OCI-LY7 (cell line): ENCODE data around the gene TAP1. TPM values are rescaled to one million over a fixed set of nuclear protein-coding genes. Genes with fewer than 3 reads are reported as not detected.

Experiments
- BruUV-seq: library from RNA; stranded (reverse); fragments of 400-500 nt; replicated peaks from 2 replicates; lab custom pipeline; 2021; lab: Mats Ljungman, UMichigan
- CTCF ChIA-PET: fragments of 300-600 bp; sonication (Branson Sonifier 250); formaldehyde crosslinking; loops from one replicate; lab custom pipeline; 2022; ENCODE audit warnings: antibody characterized with exemption; ENCODE audit not compliant: unreplicated experiment; lab: Charles Lee
- POLR2A ChIA-PET: fragments of 300-600 bp; sonication (Branson Sonifier 250); formaldehyde crosslinking; loops from one replicate; lab custom pipeline; 2022; ENCODE audit warnings: antibody characterized with exemption; lab: Charles Lee
- DNase-seq: peaks from one replicate; pipeline ENCODE4 v3.0.0-alpha.2; 2015; ENCODE audit warnings: low spot score
- H2AFZ ChIP-seq: fragments of 200-600 bp; sonication (generic), shearing (Covaris generic); 2 replicates; pipeline ENCODE4 v1.6.1; 2014; ENCODE audit warnings: mild to moderate bottlenecking, antibody characterized with exemption, low read length, moderate library complexity
- H3K27ac ChIP-seq: fragments of 200-600 bp; sonication (generic); 2 replicates; pipeline ENCODE4 v1.5.1; 2014; ENCODE audit warnings: mixed run types, low read depth, mild to moderate bottlenecking, moderate library complexity, low read length, inconsistent platforms; ENCODE audit not compliant: poor library complexity, severe bottlenecking
- H3K36me3 ChIP-seq: fragments of 200-600 bp; sonication (generic); 2 replicates; pipeline ENCODE4 v1.6.1; 2014; ENCODE audit warnings: mild to moderate bottlenecking, antibody characterized with exemption, low read length, moderate library complexity, mixed read lengths; ENCODE audit not compliant: insufficient read depth
- H3K4me1 ChIP-seq: fragments of 200-600 bp; sonication (generic); 2 replicates; pipeline ENCODE4 v1.5.1; 2014; ENCODE audit warnings: mild to moderate bottlenecking, low read length; ENCODE audit not compliant: insufficient read depth, poor library complexity, severe bottlenecking
- H3K4me2 ChIP-seq: fragments of 200-600 bp; sonication (generic); 2 replicates; pipeline ENCODE4 v1.6.1; 2014; ENCODE audit warnings: mild to moderate bottlenecking, low read length
- H3K4me3 ChIP-seq: fragments of 200-600 bp; sonication (generic); 2 replicates; pipeline ENCODE4 v1.5.1; 2014; ENCODE audit warnings: mild to moderate bottlenecking, low read depth, low read length; ENCODE audit not compliant: poor library complexity, severe bottlenecking
- H3K79me2 ChIP-seq: fragments of 200-600 bp; sonication (generic); 2 replicates; pipeline ENCODE4 v1.6.1; 2016; ENCODE audit warnings: low read depth, mild to moderate bottlenecking, low read length, moderate library complexity, mixed read lengths; ENCODE audit not compliant: insufficient read depth
- H3K9me2 ChIP-seq: fragments of 200-600 bp; sonication (generic); 2 replicates; pipeline ENCODE4 v1.6.1; 2016; ENCODE audit warnings: mild to moderate bottlenecking, low read length, mixed read lengths; ENCODE audit not compliant: insufficient read depth
- H3K9me3 ChIP-seq: fragments of 200-600 bp; sonication (generic); 2 replicates; pipeline ENCODE4 v1.6.1; 2014; ENCODE audit warnings: mild to moderate bottlenecking, mixed run types, low read length, mixed read lengths
- H4K20me1 ChIP-seq: fragments of 200-600 bp; sonication (generic); 2 replicates; pipeline ENCODE4 v1.6.1; 2014; ENCODE audit warnings: mild to moderate bottlenecking, antibody characterized with exemption, low read length, moderate library complexity, mixed read lengths; ENCODE audit not compliant: insufficient read depth
- CTCF ChIP-seq: fragments of 200-600 bp; sonication (generic); conservative IDR thresholded peaks from 2 replicates; pipeline ENCODE4 v1.5.1; 2014; ENCODE audit warnings: mild to moderate bottlenecking, antibody characterized with exemption, low read length, moderate library complexity, mixed read lengths
- EZH2phosphoT487 ChIP-seq: fragments of 200-600 bp; sonication (generic); IDR thresholded peaks from 2 replicates; pipeline ENCODE4 v1.6.1; 2018; ENCODE audit warnings: low read depth, borderline replicate concordance, mild to moderate bottlenecking, mixed run types, antibody characterized with exemption, low read length, moderate library complexity, mixed read lengths
- intact Hi-C: fragments of 100-400 bp; cut with micrococcal nuclease; formaldehyde crosslinking; loops from one replicate; pipeline ENCODE4 v1.10.0; 2022; ENCODE audit not compliant: unreplicated experiment
- total RNA-seq, 2 experiments: library from RNA; depleted of rRNA in 1 of 2; stranded (reverse); fragments of >200 nt in 1 of 2; shearing (Covaris generic) in 1 of 2; gene quantifications; 2 replicates each; pipeline ENCODE4 v1.2.3, GENCODE V29; 2014 to 2022

Gene TAP1
- total RNA-seq, 2 experiments from 2014 or later: 66.3 to 85.9 TPM

- Histone ChIP-seq H3K27ac (no peak overlapping the region), H3K9me2 (no peaks in the 10 kb centered on the region), H4K20me1 (no peaks in the 10 kb centered on the region), H3K4me2 (no peak overlapping the region), H3K4me1 (peaks cover 80% of the 10 kb centered on the region), H3K9me3 (peaks cover 3% of the 10 kb centered on the region; the same call in 1 of the 2 replicates), H3K4me3 (no peak overlapping the region), H3K79me2 (no peaks in the 10 kb centered on the region), H2AFZ (no peak overlapping the region), H3K36me3 (peaks cover 50% of the 10 kb centered on the region)
- intact Hi-C loops: loop anchor here (10.0 kb wide), 2 partner anchors 238 to 628 kb away; no protein-coding TSS in a partner anchor
- no TSS peak for BruUV-seq
- no peak for TF ChIP-seq EZH2phosphoT487
- no peak for TF ChIP-seq CTCF
- CTCF ChIA-PET: no interaction called here
- DNase-seq: no peak
- POLR2A ChIA-PET: interaction anchor here (0.6 kb wide), 1 partner anchor 31 kb away, joined by 3 read pairs; no protein-coding TSS in a partner anchor
Observed at GRCh38 chr6:32862725-32863124, 9.2 kb upstream of the TAP1 start.

DNA sequence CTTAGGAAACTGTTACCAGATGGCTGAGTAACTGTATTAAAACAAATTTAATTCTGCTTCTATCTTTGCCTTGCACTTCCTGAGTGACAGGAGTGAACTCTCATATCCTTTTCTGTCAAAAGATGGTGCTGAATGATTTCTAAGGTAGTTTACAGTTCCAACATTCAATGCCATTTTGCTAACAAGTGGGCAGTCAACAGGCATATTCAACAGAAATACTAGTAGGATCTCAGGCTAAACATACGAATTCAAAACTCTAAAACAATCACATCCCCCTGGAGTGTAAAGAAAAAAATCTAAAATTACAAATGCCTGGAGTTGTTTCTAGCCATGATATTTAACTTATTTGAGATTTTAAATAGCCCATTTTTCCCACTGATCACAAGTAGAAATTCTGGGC lies 7.2 kb upstream of the TAP1 start:
- ChIA-PET CTCF (no interaction called here), POLR2A (interaction anchor here (1.3 to 1.4 kb wide), 2 partner anchors 35 to 107 kb away, joined by 4 to 5 read pairs; no protein-coding TSS in a partner anchor)
- peaks cover 3% of the 10 kb centered on the region; the same call in 1 of the 2 replicates for H3K9me3 ChIP-seq
- peak overlapping the region; percentile 29; the same call in 1 of the 2 replicates for H2AFZ ChIP-seq
- H3K4me2 ChIP-seq: peak overlapping the region; percentile 62
- peak overlapping the region; percentile 81 for H3K27ac ChIP-seq
- H3K4me3 ChIP-seq: peak overlapping the region; percentile 13
- H3K36me3 ChIP-seq: peaks cover 61% of the 10 kb centered on the region
- no TSS peak for BruUV-seq
- no peak for TF ChIP-seq EZH2phosphoT487
- no peak for TF ChIP-seq CTCF
- no peaks in the 10 kb centered on the region for H4K20me1 ChIP-seq
- peaks cover 78% of the 10 kb centered on the region for H3K4me1 ChIP-seq
- intact Hi-C loops: loop anchor here (10.0 kb wide), 2 partner anchors 236 to 626 kb away; no protein-coding TSS in a partner anchor
- peaks cover 10% of the 10 kb centered on the region; the same call in 1 of the 2 replicates for H3K79me2 ChIP-seq
- DNase-seq: peak; percentile 49
- H3K9me2 ChIP-seq: no peaks in the 10 kb centered on the region

DNA sequence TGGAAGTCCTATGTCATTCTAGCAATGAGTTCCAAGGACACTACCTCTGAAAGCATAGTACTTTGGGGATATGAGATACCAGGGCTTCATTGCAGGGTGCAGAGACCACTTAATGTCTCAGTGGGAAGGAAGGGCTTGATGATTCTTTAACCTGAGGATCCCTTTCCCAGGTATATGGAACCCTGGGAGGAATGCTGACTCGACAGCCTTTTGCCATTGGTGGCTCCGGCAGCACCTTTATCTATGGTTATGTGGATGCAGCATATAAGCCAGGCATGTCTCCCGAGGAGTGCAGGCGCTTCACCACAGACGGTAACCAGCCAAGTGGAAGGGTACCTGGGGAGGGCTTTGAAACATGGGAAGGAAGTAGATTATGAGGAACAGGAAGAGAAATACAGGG lies 4.7 kb upstream of the TAP1 start:
- H3K4me3 ChIP-seq: no peak overlapping the region
- DNase-seq: no peak
- peaks cover 50% of the 10 kb centered on the region for H3K36me3 ChIP-seq
- H3K4me2 ChIP-seq: peak overlapping the region; percentile 31; the same call in 1 of the 2 replicates
- no TSS peak for BruUV-seq
- H3K79me2 ChIP-seq: peaks cover 23% of the 10 kb centered on the region
- CTCF ChIA-PET: interaction anchor here (1.2 to 4.7 kb wide), 3 partner anchors 10 to 19 kb away, joined by 3 to 17 read pairs (median 10); partner anchors contain the start of gene TAP2
- no peak for TF ChIP-seq EZH2phosphoT487
- no peak for TF ChIP-seq CTCF
- no peaks in the 10 kb centered on the region for H4K20me1 ChIP-seq
- no peak overlapping the region for H2AFZ ChIP-seq
- peaks cover 73% of the 10 kb centered on the region for H3K4me1 ChIP-seq
- intact Hi-C loops: no loop called here
- no peaks in the 10 kb centered on the region for H3K9me3 ChIP-seq
- POLR2A ChIA-PET: interaction anchor here (0.6 to 7.7 kb wide), 4 partner anchors 9 to 124 kb away, joined by 3 to 88 read pairs (median 10); partner anchors contain the start of genes PSMB8 and TAP2
- peak overlapping the region; percentile 7 for H3K27ac ChIP-seq
- H3K9me2 ChIP-seq: no peaks in the 10 kb centered on the region
